DMS79 (cell line): ENCODE data around the gene ROCK2.

Experiments used
- DNase-seq: peaks from one replicate; lab custom pipeline; 2025; lab: John Stamatoyannopoulos, UW

The ROCK2 gene

DNA sequence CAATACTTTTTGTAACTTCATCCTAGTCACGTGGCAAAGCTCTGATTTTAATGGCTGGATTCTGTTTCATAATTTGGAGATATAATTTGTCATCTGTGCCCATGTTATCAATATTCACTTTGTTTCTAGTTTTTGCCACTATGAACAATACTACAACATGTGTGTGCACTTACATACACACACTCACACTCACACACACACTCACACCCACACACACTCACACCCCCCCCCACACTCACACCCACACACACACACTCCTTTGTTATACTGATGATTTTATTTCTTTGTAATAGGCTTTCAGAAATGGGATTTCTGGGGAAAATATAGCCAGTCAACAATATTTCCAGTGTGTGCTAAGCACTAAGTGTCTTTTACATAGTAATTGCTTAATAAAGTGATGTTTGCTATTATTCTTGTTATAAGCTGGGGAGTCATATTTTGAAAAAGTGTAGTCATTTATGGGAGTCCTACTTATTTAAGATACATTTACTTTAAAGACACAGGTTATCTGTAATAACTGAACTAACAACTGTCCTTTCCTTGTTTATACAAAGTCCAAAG, 22.8 kb upstream of the ROCK2 start:
- DNase-seq: no peak

DNA sequence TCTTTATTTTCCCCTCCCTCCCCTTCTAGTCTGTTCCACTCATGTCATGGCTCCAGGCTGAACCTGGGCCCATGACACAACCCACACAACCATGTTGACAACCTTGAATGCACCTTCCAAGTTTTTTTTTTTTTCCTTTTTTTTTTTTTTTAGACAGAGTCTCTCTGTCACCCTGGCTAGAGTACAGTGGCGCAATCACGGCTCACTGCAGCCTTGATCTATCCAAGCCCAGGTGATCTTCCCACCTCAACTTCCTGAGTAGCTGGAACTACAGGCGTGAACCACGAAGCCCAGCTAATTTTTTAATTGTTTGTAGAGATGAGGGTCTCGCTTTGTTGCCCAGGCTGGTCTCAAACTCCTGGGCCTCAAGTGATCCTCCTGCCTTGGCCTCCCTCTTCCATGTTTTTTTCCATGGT, 21.9 kb upstream of the ROCK2 start:
- no peak for DNase-seq

GRCh38 chr2:11365096-11365879, 20.9 kb upstream of the ROCK2 start:
- DNase-seq: no peak

DNA sequence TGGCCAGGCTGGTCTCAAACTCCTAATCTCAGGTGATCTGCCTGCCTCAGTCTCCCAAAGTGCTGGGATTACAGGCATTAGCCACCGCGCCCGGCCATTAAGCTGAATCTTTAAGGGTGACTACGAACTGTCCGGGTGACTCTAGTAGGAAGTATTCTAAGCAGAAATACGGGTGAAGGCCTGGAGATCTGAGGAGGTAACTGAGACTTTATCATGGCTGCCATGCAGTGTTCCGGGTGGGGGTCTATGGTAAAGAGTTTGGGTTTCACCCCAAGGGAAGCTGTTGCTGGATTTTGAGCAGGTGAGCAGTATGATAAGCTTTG, 20.1 kb upstream of the ROCK2 start:
- DNase-seq: no peak

GRCh38 chr2:11363868-11364564, 19.6 kb upstream of the ROCK2 start:
- no peak for DNase-seq

- DNase-seq: no peak
These were observed 15.4 kb upstream of the ROCK2 start for GRCh38 chr2:11359865-11360264.

- no peak for DNase-seq
These were observed 13.1 kb upstream of the ROCK2 start for GRCh38 chr2:11357428-11357972.

GRCh38 chr2:11356764-11357163, 12.3 kb upstream of the ROCK2 start:
- DNase-seq: no peak

- no peak for DNase-seq
These were observed 11.0 kb upstream of the ROCK2 start for GRCh38 chr2:11355194-11356053.

GRCh38 chr2:11354363-11355154, 10.1 kb upstream of the ROCK2 start:
- no peak for DNase-seq

GRCh38 chr2:11352781-11353537, 8.5 kb upstream of the ROCK2 start:
- no peak for DNase-seq

DNA sequence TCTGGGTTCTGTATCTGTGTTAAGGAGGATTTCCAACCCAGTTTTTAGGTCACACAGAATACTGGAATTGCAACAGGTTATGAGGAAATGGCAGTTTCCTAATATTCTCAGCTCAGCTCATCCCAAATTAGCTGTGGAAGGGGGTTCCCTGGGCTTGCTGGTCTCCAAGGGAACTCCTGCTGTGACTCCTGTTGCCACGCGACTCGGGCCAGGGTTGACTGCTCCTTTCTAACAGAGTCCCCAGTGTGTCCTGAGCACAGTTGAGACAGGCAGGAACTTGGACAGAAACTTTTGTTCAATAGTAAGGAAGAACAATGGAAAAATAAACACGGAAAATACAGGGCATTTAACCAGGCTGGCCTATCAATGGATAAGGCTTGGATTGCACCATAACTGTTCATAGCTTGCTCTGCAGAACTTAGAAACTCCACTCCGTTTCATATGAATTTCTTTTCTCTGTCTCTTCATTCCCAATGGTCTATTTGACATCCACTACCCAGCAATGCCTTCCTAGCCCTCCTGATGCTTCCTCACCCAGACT, 3.8 kb upstream of the ROCK2 start:
- DNase-seq: no peak

DNA sequence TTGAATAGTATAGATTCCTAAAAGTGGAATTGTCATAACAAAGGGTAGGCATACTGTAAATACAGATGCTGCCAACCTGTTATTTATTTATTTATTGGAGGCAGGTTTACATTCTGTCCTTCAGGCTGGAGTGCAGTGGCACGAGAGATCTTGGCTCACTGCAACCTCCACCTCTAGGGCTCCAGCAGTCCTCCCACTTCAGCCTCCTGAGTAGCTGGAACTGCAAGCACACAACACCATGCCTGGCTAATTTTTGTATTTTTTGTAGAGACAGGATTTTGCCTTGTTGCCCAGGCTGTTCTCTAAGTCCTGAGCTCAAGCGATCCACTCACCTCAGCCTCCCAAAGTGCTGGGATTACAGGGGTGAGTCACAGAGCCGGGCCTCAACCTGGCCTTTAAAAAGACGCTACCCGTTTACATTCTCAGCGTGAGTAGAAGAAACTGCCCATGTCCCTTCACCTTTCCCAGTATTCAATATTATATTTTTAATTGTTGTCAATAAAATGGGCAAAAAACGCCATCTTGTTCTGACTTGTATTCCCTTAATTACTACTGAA, 3.0 kb upstream of the ROCK2 start:
- DNase-seq: no peak

DNA sequence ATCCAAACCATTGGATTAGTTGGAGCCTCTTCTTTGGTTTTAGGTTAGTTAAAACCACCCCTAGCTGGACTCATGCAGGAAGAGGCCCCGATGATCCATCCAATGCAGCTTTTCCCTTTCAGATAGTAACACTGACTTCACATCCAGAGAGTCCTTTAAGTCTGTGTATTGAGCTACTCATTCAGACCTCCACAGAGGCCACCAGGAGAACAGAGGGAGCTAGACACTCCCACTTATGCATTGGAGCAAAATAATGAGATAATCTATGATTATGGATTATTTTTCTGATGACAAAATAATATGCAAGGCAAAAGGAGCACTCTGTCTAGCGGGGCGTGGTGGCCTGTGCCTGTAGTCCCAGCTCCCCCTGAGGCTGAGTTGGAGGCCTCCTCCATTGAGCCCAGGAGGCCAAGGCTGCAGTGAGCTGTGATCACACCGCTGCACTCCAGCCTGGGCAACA, 1.6 kb upstream of the ROCK2 start:
- no peak for DNase-seq

GRCh38 chr2:11344956-11345677, 681 bp upstream of the ROCK2 start:
- DNase-seq: no peak

- peak; percentile 27 for DNase-seq
These were observed 640 bp downstream of the ROCK2 start for GRCh38 chr2:11343650-11344341.

GRCh38 chr2:11343368-11343649, 1.1 kb downstream of the ROCK2 start:
- DNase-seq: no peak

DNA sequence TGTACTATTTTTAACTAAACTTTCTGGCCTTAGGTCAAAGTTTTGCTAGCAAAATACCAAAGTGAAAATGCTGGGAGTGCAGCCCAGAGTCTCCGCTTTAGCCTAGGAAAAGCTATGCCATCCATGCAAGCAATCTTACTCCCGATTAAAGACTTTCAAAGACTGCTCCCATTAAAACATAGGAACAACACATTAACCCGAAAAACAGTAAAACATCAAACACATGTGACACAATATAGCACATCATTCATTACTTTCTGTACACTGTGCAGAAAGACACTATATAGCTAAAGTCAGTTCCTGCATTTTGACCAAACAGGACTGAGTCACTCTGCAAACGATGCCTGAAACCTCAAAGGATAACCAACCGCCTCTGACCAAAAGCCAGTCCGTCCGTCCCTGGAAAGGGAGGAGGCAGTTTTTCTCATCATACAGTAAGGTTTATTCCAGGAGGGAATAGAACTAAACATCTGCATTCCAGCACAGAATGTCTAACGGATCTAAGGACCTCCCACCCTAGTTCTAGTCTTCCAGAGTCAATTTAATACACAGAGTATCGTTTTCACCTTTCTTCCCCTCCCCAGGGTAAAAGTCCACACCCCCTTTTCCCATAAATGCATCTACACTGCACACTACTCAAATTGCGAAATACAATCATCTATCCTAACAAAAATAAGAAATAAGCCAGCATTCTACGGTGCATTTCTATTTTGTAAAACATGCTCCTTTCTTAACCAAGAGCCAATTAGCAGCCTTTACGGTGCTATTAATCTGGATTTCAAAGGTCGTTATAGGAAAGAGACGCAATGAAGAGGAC, 1.7 kb downstream of the ROCK2 start:
- DNase-seq: no peak
